Tibial nerve (tissue), 4 donors: ENCODE data around the gene SLC9A9. TPM values are rescaled to one million over a fixed set of nuclear protein-coding genes. Genes with fewer than 3 reads are reported as not detected.
A peak's percentile ranks its signal among the peaks of the same experiment; 100 is the strongest.

Source experiments
- DNase-seq, 2 donors: peaks; one replicate each; pipeline ENCODE4 v3.0.0-alpha.2; 2019; ENCODE audit warnings: low spot score in 2 of 2
- H3K27ac ChIP-seq, 4 donors: fragments of 200-600 bp; sonication (generic) in 3 of 4; one replicate each; pipeline ENCODE4 v1.5.1; 2017 to 2019; ENCODE audit warnings: mild to moderate bottlenecking in 1 of 4
- H3K27me3 ChIP-seq, 2 donors: fragments of 200-600 bp; sonication (generic) in 1 of 2; one replicate each; pipeline versions ENCODE4 v1.5.1 to v1.6.0; 2017 to 2019
- H3K36me3 ChIP-seq, 3 donors: fragments of 200-600 bp; sonication (generic); one replicate each; pipeline ENCODE4 v1.5.1; 2018 to 2019
- H3K4me1 ChIP-seq, 4 donors: fragments of 200-600 bp; sonication (generic) in 3 of 4; one replicate each; pipeline ENCODE4 v1.5.1; 2017 to 2019
- H3K4me3 ChIP-seq, 4 donors: fragments of 200-600 bp; sonication (generic) in 3 of 4; one replicate each; pipeline ENCODE4 v1.5.1; 2017 to 2019; ENCODE audit warnings: mild to moderate bottlenecking in 1 of 4, moderate library complexity in 1 of 4
- H3K9me3 ChIP-seq, 4 donors: fragments of 200-600 bp; sonication (generic) in 3 of 4; one replicate each; pipeline ENCODE4 v1.5.1; 2017 to 2019
- CTCF ChIP-seq, 5 experiments: fragments of 200-600 bp in 3 of 5; fragments of 450-650 bp in 2 of 5; sonication (generic) in 3 of 5; IDR thresholded peaks; one replicate each; pipeline ENCODE4 v1.5.1; 2016 to 2019; ENCODE audit warnings: antibody characterized with exemption in 5 of 5, mild to moderate bottlenecking in 3 of 5, moderate library complexity in 2 of 5
- EP300 ChIP-seq, 2 donors: sonication (generic); formaldehyde crosslinking; IDR thresholded peaks; one replicate each; pipeline ENCODE4 v1.6.1; 2017; ENCODE audit warnings: antibody characterized with exemption in 2 of 2, mild to moderate bottlenecking in 1 of 2
- POLR2A ChIP-seq, 2 donors: fragments of 450-650 bp; IDR thresholded peaks; one replicate each; pipeline ENCODE4 v1.6.1; 2017; ENCODE audit warnings: antibody characterized with exemption in 2 of 2, mild to moderate bottlenecking in 2 of 2, moderate library complexity in 2 of 2
- WGBS, 2 donors: methylation state at CpG; one replicate each; pipeline ENCODE4 v1.1.5; 2018; 5-methylcytosine and 5-hydroxymethylcytosine counted together
- total RNA-seq, 4 donors: library from RNA; depleted of rRNA; stranded (reverse); fragments of >200 nt; gene quantifications; one replicate each; pipeline ENCODE4 v1.1.0, GENCODE V29; 2016

SLC9A9 gene
- total RNA-seq, 4 donors from 2014 or later, result 7.6 to 11.1 (median 9.2) TPM

- DNase-seq, result peak; percentile 44 to 91
- 29 to 31% methylated on average over 10 of the region's 10 CpGs for WGBS, 2 donors
Measured at GRCh38 chr3:143674100-143674968, 173.9 kb downstream of the SLC9A9 start.

DNA sequence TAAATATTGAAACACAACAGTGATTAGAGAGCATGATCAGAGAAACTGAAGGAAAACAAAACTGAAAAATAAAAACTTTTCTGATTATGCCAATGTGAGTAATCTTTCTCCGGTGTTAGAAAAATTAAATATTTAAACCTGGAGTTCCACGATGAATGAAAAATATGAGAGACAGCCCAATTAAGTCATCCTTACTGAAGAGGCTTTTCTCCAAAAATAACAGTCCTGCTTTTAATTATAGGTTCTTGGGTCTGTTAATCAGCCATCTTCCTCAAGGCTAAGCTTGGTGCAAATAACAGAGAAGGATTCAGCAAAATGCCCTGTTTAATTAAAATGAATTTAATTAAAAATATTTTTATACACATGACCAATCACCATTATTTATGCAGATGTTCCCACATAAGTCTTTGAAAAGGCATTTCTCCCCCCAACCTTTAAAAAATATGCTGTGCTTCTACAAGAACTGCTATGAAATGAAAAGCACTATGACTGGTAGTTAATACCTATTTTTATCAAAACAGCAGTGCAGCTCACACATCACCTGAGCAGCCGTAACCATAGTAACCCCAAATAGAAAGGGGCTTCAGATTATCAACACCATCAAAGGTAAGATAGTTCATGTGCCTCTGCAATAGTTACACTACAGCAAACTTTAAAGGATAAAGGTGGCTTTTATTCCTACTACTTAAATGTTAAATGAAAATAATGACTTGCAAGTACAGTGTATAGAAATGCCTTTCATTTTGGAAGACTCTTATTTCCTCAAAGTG lies 175.7 kb downstream of the SLC9A9 start:
- Histone ChIP-seq H3K27ac (no peak overlapping the region), H3K27me3 (no peaks in the 10 kb centered on the region), H3K36me3 (no peaks in the 10 kb centered on the region), H3K4me3 (no peak overlapping the region), H3K4me1 (peaks cover 0 to 4% (median 0%) of the 10 kb centered on the region in 4 donors), H3K9me3 (no peaks in the 10 kb centered on the region)
- no peak for DNase-seq
- 58 to 69% methylated on average over 3 of the region's 3 CpGs for WGBS, 2 donors
- TF ChIP-seq CTCF (IDR thresholded peaks at IDR 0.05) (no peak), EP300 (IDR thresholded peaks at IDR 0.05) (no peak), POLR2A (IDR thresholded peaks at IDR 0.05) (no peak)

More at GRCh38 chr3:143674100-143674968, 173.9 kb downstream of the SLC9A9 start:
- H3K9me3 ChIP-seq, result no peaks in the 10 kb centered on the region
- peaks cover 0 to 4% (median 0%) of the 10 kb centered on the region in 4 donors for H3K4me1 ChIP-seq
- no peak overlapping the region for H3K4me3 ChIP-seq
- H3K27ac ChIP-seq, result peak overlapping the region in 1 of 4 donors; percentile 32
- TF ChIP-seq POLR2A (IDR thresholded peaks at IDR 0.05) (no peak), CTCF (IDR thresholded peaks at IDR 0.05) (peak; percentile 67 to 94 (median 81)), EP300 (IDR thresholded peaks at IDR 0.05) (peak in 1 of 2 donors; percentile 14)
- no peaks in the 10 kb centered on the region for H3K27me3 ChIP-seq
- H3K36me3 ChIP-seq, result no peaks in the 10 kb centered on the region

- TF ChIP-seq CTCF (IDR thresholded peaks at IDR 0.05) (no peak), EP300 (IDR thresholded peaks at IDR 0.05) (no peak), POLR2A (IDR thresholded peaks at IDR 0.05) (no peak)
- DNase-seq, result no peak
- no peak overlapping the region for H3K4me3 ChIP-seq
- 23 to 32% methylated on average over 1 of the region's 1 CpG for WGBS, 2 donors
- peaks cover 0 to 4% (median 0%) of the 10 kb centered on the region in 4 donors for H3K4me1 ChIP-seq
- H3K27me3 ChIP-seq, result no peaks in the 10 kb centered on the region
- no peaks in the 10 kb centered on the region for H3K36me3 ChIP-seq
- H3K9me3 ChIP-seq, result no peaks in the 10 kb centered on the region
- no peak overlapping the region for H3K27ac ChIP-seq
Measured at GRCh38 chr3:143671626-143672025, 176.6 kb downstream of the SLC9A9 start.

DNA sequence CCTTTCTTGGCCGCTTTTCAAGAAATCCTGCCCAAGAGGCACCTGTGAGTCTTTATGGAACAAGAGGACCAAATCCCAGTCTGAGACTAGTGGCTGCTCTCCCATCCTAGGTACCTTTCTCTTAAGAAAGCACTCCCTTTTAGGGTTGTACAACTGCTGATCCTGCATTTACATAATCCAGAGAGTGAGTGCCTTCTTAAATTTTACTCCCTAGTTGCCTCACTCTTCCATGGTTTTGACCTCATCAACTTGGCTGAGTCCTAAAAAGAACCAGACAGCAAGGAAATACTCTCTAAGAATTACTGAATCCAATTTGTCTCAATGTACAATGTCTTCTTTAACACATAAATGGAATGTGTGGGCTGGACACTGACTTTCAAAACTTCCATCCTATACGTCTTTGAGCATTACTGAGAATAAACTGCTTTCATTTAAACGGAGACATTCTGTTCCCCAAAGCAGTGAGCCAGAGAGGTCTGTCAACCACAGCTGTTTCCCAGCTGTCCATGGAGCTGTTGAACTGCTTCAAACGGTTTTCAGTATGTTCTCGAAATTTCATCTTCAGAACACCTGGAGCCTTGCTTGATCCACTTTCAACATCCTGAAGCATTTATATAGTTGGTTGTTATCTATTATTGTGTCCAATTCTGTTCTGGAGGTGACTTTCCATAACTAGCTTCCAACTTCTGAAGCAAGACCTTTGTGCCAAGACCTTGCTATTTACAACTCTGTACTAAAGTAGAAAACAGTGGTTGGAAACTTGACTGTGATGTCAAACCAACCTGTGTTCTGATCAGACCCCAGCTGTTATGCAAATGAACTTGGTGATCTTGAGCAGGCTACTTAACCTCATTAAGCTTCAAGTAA lies 179.1 kb downstream of the SLC9A9 start:
- Histone ChIP-seq H3K4me1 (peaks cover 0 to 4% (median 0%) of the 10 kb centered on the region in 4 donors), H3K27me3 (no peaks in the 10 kb centered on the region), H3K9me3 (no peaks in the 10 kb centered on the region), H3K27ac (peak overlapping the region in 1 of 4 donors; percentile 70), H3K4me3 (no peak overlapping the region), H3K36me3 (no peaks in the 10 kb centered on the region)
- TF ChIP-seq CTCF (IDR thresholded peaks at IDR 0.05), result no peak
- no peak for TF ChIP-seq POLR2A (IDR thresholded peaks at IDR 0.05)
- no peak for TF ChIP-seq EP300 (IDR thresholded peaks at IDR 0.05)
- 55 to 64% methylated on average over 5 of the region's 5 CpGs for WGBS, 2 donors
- no peak for DNase-seq
